Testis (tissue), 3 donors: ENCODE measurements around the gene CYFIP2. TPM values are rescaled to one million over a fixed set of nuclear protein-coding genes. Genes with fewer than 3 reads are reported as not detected.

Source experiments
- DNase-seq: peaks from one replicate; pipeline ENCODE4 v3.0.0-alpha.2; 2019
- H3K27ac ChIP-seq, 2 donors: fragments of 200-600 bp; sonication (generic); one replicate each; pipeline ENCODE4 v1.5.1; 2019
- H3K27me3 ChIP-seq: fragments of 200-600 bp; sonication (generic); one replicate; pipeline ENCODE4 v1.5.1; 2019
- H3K36me3 ChIP-seq: fragments of 200-600 bp; sonication (generic); one replicate; pipeline ENCODE4 v1.5.1; 2017; ENCODE audit warnings: low read depth; ENCODE audit errors: missing control alignments
- H3K4me1 ChIP-seq: fragments of 200-600 bp; sonication (generic); one replicate; pipeline ENCODE4 v1.5.1; 2019
- H3K4me3 ChIP-seq, 2 donors: fragments of 200-600 bp; sonication (generic); one replicate each; pipeline ENCODE4 v1.5.1; 2017 to 2019
- H3K9me3 ChIP-seq: fragments of 200-600 bp; sonication (generic); one replicate; pipeline ENCODE4 v1.5.1; 2017
- POLR2A ChIP-seq: fragments of 450-650 bp; IDR thresholded peaks from one replicate; pipeline ENCODE4 v1.6.1; 2017; ENCODE audit warnings: antibody characterized with exemption, mild to moderate bottlenecking, moderate library complexity
- WGBS, 2 donors: methylation state at CpG; one replicate each; pipeline ENCODE4 v1.1.5; 2018; 5-methylcytosine and 5-hydroxymethylcytosine counted together
- intact Hi-C: fragments of 100-400 bp; cut with DNase I; formaldehyde crosslinking; loops from one replicate; pipeline ENCODE4 v1.15.1; 2023; ENCODE audit warnings: low total_unique reads
- polyA plus RNA-seq: library from polyadenylated mRNA; stranded (reverse); fragments of 350-450 nt; fragmentation: Illumina TruSeq; extraction: RNeasy Lipid Tissue Mini Kit (QIAGEN cat#74804); gene quantifications from one replicate; pipeline ENCODE4 v1.2.3, GENCODE V29; 2014; ENCODE audit warnings: low read depth, low replicate concordance; ENCODE audit not compliant: insufficient read depth
- total RNA-seq, 2 donors: library from RNA; depleted of rRNA; stranded (reverse); fragments of >200 nt; gene quantifications; one replicate each; pipeline ENCODE4 v1.2.3, GENCODE V29; 2016
- TF ChIP-seq, protein P1 (sequence below), 3 experiments: fragments of 450-650 bp in 2 of 3; fragments of 200-600 bp in 1 of 3; sonication (generic) in 1 of 3; IDR thresholded peaks; one replicate each; pipeline ENCODE4 v1.5.1; 2016 to 2019; ENCODE audit warnings: antibody characterized with exemption in 3 of 3, mild to moderate bottlenecking in 2 of 3, moderate library complexity in 1 of 3

The CYFIP2 gene
- total and polyA plus RNA-seq, 3 donors from 2014 or later = 21.7 to 41.4 (median 32.1) TPM

DNA sequence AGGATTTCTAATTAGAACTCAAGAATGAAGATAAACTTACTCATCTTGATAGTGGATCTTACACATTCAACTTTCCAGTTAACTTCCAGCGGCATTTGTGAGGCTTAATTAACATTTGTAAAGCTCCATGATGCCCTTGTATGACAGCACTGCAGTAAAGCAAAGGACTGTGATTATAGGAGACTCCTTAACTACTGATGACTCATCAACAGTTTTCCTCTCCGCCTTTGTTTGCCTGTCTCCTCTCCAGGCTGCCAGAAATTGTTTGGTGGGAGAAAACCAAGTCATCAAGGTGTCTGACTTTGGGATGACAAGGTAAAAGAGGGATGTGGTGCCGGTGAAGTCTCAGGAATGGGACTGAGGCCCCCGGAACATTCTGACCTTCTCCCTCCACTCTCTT lies 20.4 kb upstream of the CYFIP2 start:
- Histone ChIP-seq H3K27ac (no peak overlapping the region), H3K4me1 (no peaks in the 10 kb centered on the region), H3K9me3 (no peaks in the 10 kb centered on the region), H3K27me3 (no peaks in the 10 kb centered on the region), H3K36me3 (no peaks in the 10 kb centered on the region), H3K4me3 (no peak overlapping the region)
- intact Hi-C loops = no loop called here
- 73 to 83% methylated on average over 4 of the region's 4 CpGs for WGBS, 2 donors
- no peak for DNase-seq
- no peak for TF ChIP-seq POLR2A
- TF ChIP-seq, protein P1, sequence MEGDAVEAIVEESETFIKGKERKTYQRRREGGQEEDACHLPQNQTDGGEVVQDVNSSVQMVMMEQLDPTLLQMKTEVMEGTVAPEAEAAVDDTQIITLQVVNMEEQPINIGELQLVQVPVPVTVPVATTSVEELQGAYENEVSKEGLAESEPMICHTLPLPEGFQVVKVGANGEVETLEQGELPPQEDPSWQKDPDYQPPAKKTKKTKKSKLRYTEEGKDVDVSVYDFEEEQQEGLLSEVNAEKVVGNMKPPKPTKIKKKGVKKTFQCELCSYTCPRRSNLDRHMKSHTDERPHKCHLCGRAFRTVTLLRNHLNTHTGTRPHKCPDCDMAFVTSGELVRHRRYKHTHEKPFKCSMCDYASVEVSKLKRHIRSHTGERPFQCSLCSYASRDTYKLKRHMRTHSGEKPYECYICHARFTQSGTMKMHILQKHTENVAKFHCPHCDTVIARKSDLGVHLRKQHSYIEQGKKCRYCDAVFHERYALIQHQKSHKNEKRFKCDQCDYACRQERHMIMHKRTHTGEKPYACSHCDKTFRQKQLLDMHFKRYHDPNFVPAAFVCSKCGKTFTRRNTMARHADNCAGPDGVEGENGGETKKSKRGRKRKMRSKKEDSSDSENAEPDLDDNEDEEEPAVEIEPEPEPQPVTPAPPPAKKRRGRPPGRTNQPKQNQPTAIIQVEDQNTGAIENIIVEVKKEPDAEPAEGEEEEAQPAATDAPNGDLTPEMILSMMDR (IDR thresholded peaks at IDR 0.05) = no peak

DNA sequence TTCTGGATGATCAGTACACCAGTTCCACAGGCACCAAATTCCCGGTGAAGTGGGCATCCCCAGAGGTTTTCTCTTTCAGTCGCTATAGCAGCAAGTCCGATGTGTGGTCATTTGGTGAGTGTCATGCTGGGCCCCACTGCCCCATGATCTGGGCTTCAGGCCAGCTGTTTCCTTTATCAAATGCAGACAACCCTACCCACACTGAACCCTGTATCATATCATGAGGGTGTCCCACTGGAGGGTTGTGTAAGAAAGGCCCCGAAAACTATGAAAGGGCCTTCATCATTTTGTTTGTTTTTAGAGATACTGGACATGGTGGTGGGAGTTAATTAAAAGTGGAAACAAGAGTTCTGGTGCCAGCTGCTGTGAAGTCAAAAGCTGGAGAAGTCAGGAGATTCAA lies 20.0 kb upstream of the CYFIP2 start:
- Histone ChIP-seq H3K27ac (no peak overlapping the region), H3K27me3 (no peaks in the 10 kb centered on the region), H3K4me3 (no peak overlapping the region), H3K9me3 (no peaks in the 10 kb centered on the region), H3K4me1 (no peaks in the 10 kb centered on the region), H3K36me3 (no peaks in the 10 kb centered on the region)
- TF ChIP-seq, protein P1 (IDR thresholded peaks at IDR 0.05) = no peak
- TF ChIP-seq POLR2A = no peak
- WGBS, 2 donors = 66 to 70% methylated on average over 4 of the region's 4 CpGs
- DNase-seq = no peak
- intact Hi-C loops = no loop called here

- no peaks in the 10 kb centered on the region for H3K36me3 ChIP-seq
- H3K4me1 ChIP-seq = no peaks in the 10 kb centered on the region
- H3K4me3 ChIP-seq = no peak overlapping the region
- H3K27ac ChIP-seq = no peak overlapping the region
- TF ChIP-seq, protein P1 (IDR thresholded peaks at IDR 0.05) = no peak
- TF ChIP-seq POLR2A = no peak
- intact Hi-C loops = no loop called here
- DNase-seq = no peak
- H3K9me3 ChIP-seq = no peaks in the 10 kb centered on the region
- H3K27me3 ChIP-seq = no peaks in the 10 kb centered on the region
Observed at GRCh38 chr5:157247267-157247666, 18.7 kb upstream of the CYFIP2 start.

DNA sequence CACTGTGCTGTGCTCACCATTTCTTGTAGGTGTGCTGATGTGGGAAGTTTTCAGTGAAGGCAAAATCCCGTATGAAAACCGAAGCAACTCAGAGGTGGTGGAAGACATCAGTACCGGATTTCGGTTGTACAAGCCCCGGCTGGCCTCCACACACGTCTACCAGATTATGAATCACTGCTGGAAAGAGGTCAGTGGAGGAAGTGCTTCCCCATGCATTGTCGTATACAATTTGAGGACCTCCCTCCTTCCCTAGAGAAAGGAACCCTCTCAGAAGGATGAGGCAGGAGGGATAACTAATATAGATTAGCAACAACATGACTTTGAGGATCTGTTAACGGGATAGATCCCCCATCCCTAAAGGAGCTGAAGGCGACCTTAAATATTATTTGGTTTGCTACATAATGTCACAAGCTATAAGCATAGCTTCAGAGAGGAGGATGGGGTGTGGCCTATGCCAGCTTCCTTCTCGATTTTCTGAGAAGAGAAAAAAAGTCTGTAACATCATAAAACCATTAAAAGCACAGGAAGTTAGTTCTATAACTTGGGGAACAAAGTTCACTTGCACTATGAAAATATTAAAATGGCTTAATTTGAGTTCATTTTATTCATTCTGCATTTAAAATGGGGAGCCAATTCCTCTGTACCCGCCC lies 17.0 kb upstream of the CYFIP2 start:
- no peaks in the 10 kb centered on the region for H3K36me3 ChIP-seq
- WGBS, 2 donors = 83 to 88% methylated on average over 11 of the region's 11 CpGs
- H3K27me3 ChIP-seq = no peaks in the 10 kb centered on the region
- H3K4me3 ChIP-seq = no peak overlapping the region
- H3K4me1 ChIP-seq = no peaks in the 10 kb centered on the region
- no peaks in the 10 kb centered on the region for H3K9me3 ChIP-seq
- no peak overlapping the region for H3K27ac ChIP-seq
- DNase-seq = no peak
- intact Hi-C loops = no loop called here
- TF ChIP-seq POLR2A = no peak
- TF ChIP-seq, protein P1 (IDR thresholded peaks at IDR 0.05) = no peak
